HG02870 (cell line): Measurements from ENCODE around the gene DESI1.
"Not testable (repeated sequence)": the region's sequence is repeated elsewhere in the genome, so short reads cannot be mapped to it uniquely, and the experiment has no call there.

Experiments
- ATAC-seq: cut with Tn5 transposase; IDR thresholded peaks from one replicate; pipeline ENCODE4 v1.9.1; 2021; ENCODE audit warnings: mild to moderate bottlenecking, moderate library complexity; ENCODE audit not compliant: unreplicated experiment

Gene DESI1

GRCh38 chr22:41589391-41590241 is 31.2 kb downstream of the DESI1 start, which contains the start of gene PMM1:
PMM1 (minus strand) TSS chr22:41589840; CDS start chr22:41589805, 35 bp downstream.
- ATAC-seq, result peak; percentile 95

- no peak for ATAC-seq
These were observed 33.5 kb downstream of the DESI1 start for GRCh38 chr22:41587347-41587723.

- ATAC-seq, result no peak
These were observed 34.9 kb downstream of the DESI1 start for GRCh38 chr22:41585898-41586297.

- ATAC-seq, result no peak
These were observed 36.0 kb downstream of the DESI1 start for GRCh38 chr22:41584881-41585280.

GRCh38 chr22:41582694-41583093 is 38.1 kb downstream of the DESI1 start:
- no peak for ATAC-seq

GRCh38 chr22:41579997-41580355 is 40.9 kb downstream of the DESI1 start:
- ATAC-seq, result no peak

GRCh38 chr22:41579297-41579996 is 41.4 kb downstream of the DESI1 start:
- ATAC-seq, result no peak

- no peak for ATAC-seq
These were observed 42.0 kb downstream of the DESI1 start for GRCh38 chr22:41578818-41579217.

- ATAC-seq, result no peak
These were observed 42.7 kb downstream of the DESI1 start for GRCh38 chr22:41578114-41578513.

- no peak for ATAC-seq
These were observed 44.0 kb downstream of the DESI1 start for GRCh38 chr22:41576877-41577276.

GRCh38 chr22:41575533-41575932 is 45.3 kb downstream of the DESI1 start:
- no peak for ATAC-seq

GRCh38 chr22:41574847-41575381 is 45.9 kb downstream of the DESI1 start:
- no peak for ATAC-seq

- ATAC-seq, result no peak
These were observed 47.2 kb downstream of the DESI1 start for GRCh38 chr22:41573677-41574076.

GRCh38 chr22:41572305-41572704 is 48.5 kb downstream of the DESI1 start:
- not testable (repeated sequence) for ATAC-seq

GRCh38 chr22:41571786-41572185 is 49.1 kb downstream of the DESI1 start:
- ATAC-seq, result no peak

GRCh38 chr22:41570221-41570620 is 50.6 kb downstream of the DESI1 start:
- ATAC-seq, result no peak

GRCh38 chr22:41568811-41569210 is 52.0 kb downstream of the DESI1 start:
- no peak for ATAC-seq

GRCh38 chr22:41567512-41567768 is 53.4 kb downstream of the DESI1 start:
- ATAC-seq, result no peak

- ATAC-seq, result no peak
These were observed 55.3 kb downstream of the DESI1 start for GRCh38 chr22:41565403-41566054.

- ATAC-seq, result no peak
These were observed 56.3 kb downstream of the DESI1 start for GRCh38 chr22:41564563-41564962.

GRCh38 chr22:41563051-41563711 is 57.7 kb downstream of the DESI1 start:
- ATAC-seq, result no peak
